Measurements from ENCODE around the gene PCDHGA1.

GRCh38 chr5:141349917-141350619, 19.8 kb downstream of the PCDHGA1 start, which contains the start of gene PCDHGB1:
- TF ChIP-seq POLR2A (IDR thresholded peaks at IDR 0.05; ENCODE audit: low read length) (peak; percentile 28), CHD2 (IDR thresholded peaks at IDR 0.05; ENCODE audit: low read length, partially characterized antibody) (peak; percentile 14), CTCF (IDR thresholded peaks at IDR 0.05) (peak; percentile 75), MAX (IDR thresholded peaks at IDR 0.05) (no peak), REST (IDR thresholded peaks at IDR 0.05) (no peak), EHF (CRISPR knock-in tag; IDR thresholded peaks at IDR 0.05) (no peak), CBX2 (IDR thresholded peaks at IDR 0.05; ENCODE audit: borderline replicate concordance, low read depth) (no peak)
